GM19099 (cell line): Measurements from ENCODE around the gene RNH1.

Source experiments
- POLR2A ChIP-seq: IDR thresholded peaks from 3 replicates; pipeline ENCODE4 v1.6.1; 2011; ENCODE audit warnings: low read depth; ENCODE audit not compliant: insufficient read length; ENCODE audit errors: extremely low read depth

RNH1 gene

DNA sequence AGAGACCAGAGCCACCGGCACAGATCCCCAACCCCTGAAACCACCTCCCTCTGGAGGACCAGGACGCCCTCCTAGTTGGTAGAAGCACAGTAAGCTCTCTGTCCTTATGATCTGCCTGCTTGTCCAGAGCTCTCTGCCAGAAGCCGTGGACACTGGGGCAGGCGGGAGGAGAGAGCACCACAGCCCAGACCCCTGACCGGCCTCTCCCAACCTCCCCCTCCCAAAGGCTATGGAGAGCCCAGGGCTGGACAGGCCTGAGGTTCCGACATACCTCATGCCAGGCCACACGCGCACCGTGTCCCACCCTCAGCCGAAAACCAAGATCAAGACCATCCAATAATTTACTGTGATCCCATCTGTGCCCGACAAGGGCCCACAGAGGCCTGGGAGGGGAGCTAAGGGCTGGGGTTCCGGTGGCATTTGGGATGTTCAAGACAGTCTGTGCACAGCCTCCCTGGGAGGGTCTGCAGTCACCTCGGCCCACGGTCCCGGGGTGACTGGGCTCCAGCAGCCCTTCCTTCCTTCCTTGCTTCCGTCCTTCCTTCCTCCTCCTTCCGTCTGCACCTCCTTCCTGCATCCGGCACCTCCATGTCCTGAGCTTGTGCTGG lies 25.0 kb upstream of the RNH1 start:
- TF ChIP-seq POLR2A: no peak

DNA sequence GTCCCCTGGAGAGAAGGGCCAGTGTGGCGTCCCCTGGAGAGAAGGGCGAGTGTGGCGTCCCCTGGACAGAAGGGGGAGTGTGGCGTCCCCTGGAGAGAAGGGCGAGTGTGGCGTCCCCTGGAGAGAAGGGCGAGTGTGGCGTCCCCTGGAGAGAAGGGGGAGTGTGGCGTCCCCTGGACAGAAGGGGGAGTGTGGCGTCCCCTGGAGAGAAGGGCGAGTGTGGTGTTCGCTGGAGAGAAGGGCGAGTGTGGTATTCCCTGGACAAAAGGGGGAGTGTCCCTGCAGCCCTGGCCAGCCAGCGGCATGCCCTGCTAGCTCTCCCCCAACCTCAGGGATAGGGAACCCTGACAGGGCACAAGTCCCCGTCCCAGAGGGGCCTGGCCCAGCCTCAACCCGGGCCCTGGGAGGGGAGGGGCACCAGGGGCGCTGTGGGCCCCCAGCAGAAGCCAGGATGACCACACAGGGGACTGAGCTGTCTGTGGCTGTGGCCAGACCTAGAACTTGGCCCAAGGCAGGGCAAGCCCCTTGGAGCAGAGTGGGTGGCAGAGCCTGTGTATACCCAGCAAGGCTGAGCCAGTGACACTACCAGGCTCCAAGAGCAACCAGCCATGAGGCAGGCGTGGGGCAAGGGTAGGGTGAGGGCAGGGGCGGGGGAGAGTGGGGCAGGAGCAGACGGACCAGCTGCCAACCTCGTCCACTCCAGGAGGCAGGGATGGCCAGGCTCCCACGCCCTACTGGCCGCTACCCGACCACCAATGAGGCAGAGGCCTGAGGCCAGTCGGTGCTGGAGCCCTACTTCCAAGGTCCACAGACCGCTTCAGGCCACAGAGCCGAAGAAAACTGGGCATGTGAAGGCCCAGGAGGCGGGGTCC lies 24.2 kb upstream of the RNH1 start:
- no peak for TF ChIP-seq POLR2A

DNA sequence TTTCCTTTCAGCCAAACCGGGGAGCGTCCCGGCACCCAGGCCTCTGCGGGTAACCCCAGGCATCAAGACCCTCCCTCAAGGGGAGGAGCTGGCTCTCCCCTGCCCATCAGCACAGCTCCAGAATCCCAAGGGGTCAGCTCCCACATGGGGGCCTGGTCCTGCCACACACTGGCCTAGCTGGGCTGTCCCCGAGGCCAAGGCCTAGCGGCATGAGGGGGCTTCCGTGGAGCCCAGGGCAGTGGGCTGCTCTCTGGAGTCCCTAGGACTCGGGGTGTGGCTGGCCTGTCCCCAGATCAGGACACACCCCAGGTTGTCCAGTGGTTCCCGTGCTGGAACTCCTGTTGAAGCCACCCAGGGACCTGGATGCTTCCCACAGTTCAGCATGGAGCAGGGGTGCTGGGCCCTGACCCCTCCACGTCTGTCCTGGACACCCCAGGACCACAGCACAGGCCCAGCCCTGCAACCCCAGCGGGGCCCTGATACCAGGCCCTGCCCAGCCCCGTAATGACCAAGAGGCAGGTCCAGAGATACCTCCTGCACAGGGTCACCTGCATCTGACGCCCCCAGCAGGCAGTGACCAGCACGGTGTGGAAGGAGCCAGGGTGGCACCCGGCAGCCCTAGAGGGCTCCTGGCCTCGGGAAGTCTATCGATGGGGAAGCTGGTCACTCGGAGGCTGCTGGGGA lies 22.8 kb upstream of the RNH1 start:
- TF ChIP-seq POLR2A: no peak

DNA sequence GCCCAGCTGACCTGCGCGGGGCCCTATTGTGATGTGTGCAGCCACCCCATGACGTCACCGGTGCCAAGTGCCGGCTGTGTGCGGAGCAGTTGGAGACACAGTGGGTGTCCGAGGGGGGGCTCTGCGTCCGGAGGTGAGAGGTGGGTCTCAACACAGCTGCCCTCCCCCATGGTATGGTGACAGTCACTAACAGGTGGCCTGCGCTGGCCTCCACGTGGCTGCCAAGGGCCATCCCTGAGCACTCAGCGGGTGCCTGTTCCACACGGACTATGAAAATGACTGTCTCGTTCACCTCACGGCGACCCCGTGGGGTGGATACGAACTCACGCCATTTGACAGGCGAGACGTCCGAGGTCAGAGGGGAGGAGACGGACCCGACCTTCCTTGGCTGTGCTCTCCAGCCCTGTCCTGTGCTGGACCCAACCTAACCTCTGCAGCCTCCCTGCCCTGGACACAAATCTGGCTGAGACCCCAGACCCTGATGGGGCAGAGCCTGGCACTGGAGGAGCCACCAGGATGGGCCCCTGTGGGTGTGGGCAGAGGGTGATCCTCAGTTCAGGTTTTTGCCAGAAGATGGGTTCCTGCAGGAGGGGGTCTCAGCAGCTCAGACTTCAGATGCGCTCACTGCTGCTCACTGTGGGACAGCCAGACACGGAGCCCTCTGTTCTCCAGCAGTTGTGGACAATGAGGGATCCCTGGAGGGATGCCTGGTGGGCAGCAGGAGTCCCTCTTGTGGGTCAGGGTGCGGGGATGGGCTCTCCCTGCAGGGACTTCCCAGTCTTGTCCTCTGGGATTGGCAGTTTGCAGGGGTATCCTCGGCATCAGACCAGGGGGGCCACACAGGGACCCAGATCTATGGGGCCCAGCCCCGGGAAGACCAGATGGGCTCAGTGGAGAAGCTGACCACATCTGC lies 22.0 kb upstream of the RNH1 start:
- TF ChIP-seq POLR2A: no peak

DNA sequence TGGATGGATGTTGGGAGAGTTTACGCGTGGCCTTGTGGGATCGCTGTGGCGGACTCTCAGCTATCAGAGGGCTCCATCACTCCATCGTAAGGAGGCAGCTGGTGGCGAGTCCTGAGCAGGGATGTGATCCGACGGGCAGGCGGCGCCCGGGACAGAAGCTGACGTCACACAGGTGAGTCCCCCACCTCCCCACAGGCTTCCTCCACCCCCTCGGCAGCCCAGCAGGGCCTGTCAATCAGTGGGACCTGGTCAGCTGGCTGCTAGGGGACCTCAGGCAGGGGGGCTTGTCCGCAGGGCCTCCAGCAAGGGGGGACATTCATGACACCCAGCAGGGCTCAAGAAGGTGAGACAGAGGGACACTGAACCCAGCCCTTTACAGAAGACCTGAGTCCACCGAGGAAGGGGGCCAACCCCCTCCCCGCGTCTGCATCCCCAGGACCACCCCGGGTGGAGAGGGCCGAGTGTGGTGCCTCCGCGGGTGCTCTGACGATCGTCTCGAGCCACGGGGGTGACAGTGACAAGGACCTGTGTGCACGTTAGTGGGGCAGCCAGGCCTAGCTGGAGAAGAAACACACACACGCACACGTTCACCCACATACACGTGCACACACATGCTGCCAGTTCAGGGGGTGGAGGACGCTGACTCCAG lies 21.2 kb upstream of the RNH1 start:
- TF ChIP-seq POLR2A: no peak

DNA sequence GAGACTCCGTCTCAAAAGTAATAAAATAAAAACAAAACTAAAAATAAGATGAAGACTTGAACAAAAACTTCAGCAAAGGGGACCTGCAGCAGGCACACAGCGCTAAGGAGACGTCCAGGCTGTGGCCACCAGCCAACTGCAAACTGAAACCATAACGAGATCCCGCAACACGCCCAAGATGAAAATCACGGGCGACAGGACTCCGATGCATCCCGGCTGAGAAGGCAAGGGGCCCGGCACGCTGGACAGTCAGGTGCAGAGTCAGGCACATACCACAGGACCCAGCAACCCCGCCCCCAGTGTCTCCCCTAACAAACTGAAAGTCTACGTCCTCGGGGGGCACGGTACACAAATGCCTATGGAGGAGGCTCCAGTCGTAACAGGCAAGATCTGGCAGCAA lies 19.1 kb upstream of the RNH1 start:
- no peak for TF ChIP-seq POLR2A

DNA sequence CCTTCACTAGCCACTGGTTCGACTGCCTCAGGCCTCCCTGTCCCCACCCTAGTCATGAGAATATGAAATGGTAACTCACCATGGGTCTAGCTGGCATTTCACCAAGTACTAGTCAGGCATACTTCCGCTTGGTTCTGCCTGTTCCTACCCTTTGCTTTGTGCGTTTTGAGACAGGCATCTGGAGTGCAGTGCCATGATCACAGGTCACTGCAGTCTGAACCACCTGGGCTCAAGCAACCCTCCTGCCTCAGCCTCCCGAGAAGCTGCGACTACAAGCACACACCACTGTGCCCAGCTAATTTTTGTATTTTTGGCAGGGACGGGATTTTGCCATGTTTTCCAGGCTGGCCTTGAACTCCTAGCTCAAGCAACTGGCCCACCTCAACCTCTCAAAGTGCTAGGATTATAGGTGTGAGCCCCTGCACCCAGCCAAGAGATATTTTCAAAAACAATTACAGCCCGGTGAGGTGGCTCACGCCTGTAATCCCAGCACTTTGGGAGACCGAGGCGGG lies 14.2 kb upstream of the RNH1 start:
- no peak for TF ChIP-seq POLR2A

DNA sequence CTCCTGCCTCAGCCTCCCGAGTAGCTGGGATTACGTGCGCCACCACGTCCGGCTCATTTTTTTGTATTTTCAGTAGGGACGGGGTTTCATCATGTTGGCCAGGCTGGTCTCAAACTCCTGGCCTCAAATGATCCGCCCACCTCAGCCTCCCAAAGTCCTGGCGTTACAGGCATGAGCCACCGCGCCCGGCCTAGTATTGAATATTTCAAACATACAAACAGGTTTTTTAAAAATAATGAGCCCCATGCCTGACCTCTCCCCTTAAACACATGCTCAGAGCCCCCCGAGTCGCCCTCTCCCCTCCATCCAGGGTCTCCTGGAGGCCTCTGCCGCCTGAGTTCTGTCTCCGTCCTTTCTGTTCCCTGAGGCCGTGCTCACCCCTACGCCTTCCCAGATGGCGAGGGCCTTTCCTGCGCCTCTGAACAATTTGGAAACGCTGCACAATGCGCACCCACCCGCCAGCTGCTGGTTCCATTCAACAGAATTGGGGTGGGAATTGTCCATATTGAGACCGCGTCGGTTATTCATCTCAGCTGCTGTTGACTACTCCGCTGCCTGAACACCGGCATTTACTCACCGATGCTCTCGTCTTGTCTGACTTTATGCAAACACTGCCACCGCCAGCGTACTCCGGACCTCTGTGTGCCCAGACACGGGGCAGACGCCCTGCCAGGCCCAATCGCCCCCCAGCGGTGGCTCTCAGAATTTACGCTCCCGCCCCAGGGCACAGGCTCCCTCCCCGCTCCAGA lies 13.6 kb upstream of the RNH1 start:
- no peak for TF ChIP-seq POLR2A

DNA sequence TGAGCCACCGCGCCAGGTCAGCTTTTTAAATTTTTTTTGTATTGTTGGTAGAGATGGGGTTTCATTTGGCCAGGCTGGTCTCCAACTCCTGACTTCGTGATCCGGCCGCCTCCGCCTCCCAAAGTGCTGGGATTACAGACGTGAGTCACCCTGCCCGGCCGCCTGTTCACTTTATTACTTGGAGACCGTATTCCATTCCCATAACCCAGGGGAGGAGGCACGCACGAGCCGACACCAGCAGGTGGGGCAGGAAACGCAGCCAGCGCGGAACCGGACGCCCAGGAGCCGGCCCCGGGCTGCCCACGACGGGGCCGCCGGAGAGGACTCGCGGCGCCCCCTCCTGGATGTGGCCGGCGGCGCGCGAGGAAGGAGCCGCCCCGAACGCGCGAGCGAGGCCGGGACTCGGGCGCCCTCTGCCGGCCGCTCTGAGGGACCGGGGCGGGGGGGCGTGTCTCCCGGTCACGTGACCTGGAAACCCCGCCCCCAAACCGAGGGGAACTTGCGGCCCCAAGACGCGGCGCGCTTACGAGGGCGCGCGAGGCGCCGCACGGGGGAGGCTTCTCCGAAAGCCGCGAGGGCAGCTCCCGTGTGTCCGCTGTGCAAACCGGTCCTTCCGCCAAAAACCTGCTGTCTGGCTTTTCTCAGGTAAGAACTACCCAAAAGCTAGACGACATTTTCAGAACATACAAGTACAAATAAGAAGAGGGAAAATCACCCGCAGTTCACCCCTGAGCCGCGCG lies 11.6 kb upstream of the RNH1 start:
- no peak for TF ChIP-seq POLR2A

DNA sequence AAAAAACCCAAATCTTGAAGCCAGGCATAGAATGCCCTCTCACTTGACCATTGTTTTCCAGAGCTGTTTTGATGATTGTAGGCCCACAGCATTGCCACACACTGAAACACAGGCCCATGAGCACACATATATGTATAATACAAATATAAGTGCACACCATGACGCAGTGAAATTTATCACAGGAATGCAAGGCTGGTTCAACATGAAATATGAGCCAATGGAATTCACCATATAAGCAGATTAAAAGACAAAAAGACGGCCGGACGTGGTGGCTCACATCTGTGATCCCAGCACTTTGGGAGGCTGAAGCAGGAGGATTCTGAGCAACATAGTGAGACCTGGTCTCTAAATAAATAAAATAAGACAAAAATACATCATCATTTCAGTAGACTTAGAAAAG lies 9.4 kb upstream of the RNH1 start:
- TF ChIP-seq POLR2A: no peak

DNA sequence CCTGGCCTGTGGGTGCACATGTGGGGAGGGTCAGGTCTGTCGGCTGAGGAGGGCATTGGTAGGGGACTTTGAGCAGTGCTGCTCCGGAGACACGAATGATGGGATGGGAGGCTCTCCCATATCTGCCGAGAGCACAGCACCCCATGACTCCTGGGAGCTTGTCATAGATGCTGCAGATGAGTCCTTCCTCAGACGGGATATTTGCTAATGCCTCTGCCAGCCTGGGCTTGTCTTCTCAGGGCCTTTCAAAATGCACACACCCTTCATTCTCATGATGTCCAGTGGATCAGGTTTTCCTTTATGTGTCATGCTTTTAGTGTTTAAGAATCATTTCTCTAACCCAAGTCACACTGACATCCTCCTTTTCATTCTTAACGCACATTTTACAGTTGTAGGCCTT lies 8.1 kb upstream of the RNH1 start:
- no peak for TF ChIP-seq POLR2A

DNA sequence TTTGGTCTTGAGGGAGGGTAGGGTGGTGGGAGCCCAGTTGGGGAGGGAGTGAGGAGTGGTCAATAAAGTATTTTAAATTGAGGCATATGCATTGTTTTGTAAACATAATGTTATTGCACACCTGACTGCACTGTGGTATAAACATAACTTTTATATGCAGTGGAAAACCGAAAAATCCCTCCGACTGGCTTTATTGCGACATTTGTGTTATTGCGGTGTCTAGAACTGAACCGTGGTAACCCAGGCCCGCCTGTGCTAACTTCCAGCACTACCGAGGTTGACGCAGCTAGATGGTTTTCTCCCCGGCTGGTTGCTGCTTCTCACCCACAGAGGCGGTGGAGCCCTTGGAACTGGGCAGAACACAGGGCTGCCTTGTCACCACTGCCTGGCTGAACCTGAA lies 7.6 kb upstream of the RNH1 start:
- TF ChIP-seq POLR2A: no peak

DNA sequence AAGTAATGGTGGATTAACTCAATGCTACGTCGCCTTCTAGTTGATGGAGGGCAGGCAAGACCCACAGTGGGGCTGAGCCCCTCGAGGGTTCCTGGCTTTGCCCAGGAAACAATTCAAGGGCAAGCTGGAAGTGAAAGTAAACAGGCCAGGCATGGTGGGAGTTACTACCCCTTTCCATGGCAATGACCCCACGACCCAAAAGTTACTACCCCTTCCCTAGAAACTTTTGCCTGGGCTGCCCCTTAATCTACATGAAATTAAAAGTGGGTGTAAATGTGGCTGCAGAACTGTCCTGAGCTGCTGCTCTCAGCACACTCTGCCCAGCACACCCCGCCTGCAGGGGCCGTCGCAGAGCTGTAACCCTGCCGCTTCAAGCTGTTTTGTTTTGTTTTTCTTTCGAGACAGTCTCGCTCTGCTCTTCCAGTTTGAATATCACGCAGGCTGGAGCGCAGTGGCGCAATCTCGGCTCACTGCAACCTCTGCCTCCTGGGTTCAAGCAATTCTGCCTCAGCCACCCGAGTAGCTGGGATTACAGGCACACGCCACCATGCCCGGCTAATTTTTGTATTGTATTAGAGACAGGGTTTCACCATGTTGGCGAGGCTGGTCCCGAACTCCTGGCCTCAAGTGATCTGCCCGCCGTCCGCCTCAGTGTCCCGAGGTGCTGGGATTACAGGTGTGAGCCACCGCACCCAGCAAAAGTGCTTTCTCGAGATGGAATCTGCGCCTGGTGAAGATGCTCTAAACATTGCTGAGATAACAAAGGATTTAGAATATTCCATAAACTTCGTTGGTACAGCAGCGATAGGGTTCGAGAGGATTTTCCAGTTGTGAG lies 5.9 kb upstream of the RNH1 start:
- TF ChIP-seq POLR2A: no peak

DNA sequence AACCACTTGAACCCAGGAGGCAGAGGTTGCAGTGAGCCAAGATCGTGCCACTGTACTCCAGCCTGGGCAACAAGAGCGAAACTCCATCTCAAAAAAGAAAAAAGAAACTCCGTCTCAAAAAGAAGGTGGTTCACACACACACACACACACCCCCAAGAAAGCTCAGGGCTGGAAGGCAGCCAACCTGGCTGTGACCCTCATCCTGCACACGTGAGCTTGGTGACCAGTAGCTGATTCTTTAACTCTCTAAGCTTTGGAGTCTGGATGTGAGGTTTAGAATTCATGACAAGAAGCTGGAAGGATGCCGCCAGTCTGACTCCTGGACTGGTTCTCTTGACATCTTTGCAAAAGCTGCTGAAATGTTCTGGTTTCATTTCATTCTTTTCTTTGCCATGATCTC lies 1.9 kb upstream of the RNH1 start:
- TF ChIP-seq POLR2A: no peak
